HL-60 (cell line): ENCODE data around the gene PARP16.

Experiments
- DNase-seq, 2 experiments: peaks; one replicate each; pipeline ENCODE4 v3.0.0-alpha.2; 2010 to 2020; ENCODE audit warnings: low read depth in 1 of 2, low spot score in 1 of 2
- H3K27ac ChIP-seq: fragments of 250-450 bp; sonication (Bioruptor Pico); replicated peaks from 2 replicates; pipeline ENCODE4 v1.5.1; 2020; ENCODE audit warnings: mild to moderate bottlenecking, moderate library complexity
- H3K27me3 ChIP-seq: fragments of 250-450 bp; sonication (Bioruptor Pico); 2 replicates; pipeline ENCODE4 v1.5.1; 2021; ENCODE audit warnings: mild to moderate bottlenecking, moderate library complexity; ENCODE audit not compliant: insufficient read depth, poor library complexity, severe bottlenecking
- H3K4me3 ChIP-seq: replicated peaks from 2 replicates; pipeline ENCODE4 v1.5.1; 2011; ENCODE audit warnings: mild to moderate bottlenecking, control low read depth, low read length; ENCODE audit not compliant: insufficient read depth
- GABPA ChIP-seq: IDR thresholded peaks from 2 replicates; pipeline ENCODE4 v1.6.1; 2012; ENCODE audit warnings: low read depth
- POLR2AphosphoS5 ChIP-seq: IDR thresholded peaks from 2 replicates; pipeline ENCODE4 v1.6.1; 2012; ENCODE audit warnings: low read depth
- SPI1 ChIP-seq: IDR thresholded peaks from 2 replicates; pipeline ENCODE4 v1.6.1; 2012; ENCODE audit warnings: low read depth, mild to moderate bottlenecking, borderline replicate concordance
- TF ChIP-seq, protein P1 (sequence below): IDR thresholded peaks from one replicate; pipeline ENCODE4 v1.5.1; 2011; ENCODE audit warnings: low read length, control low read depth, inconsistent platforms; ENCODE audit not compliant: insufficient read depth
- TF ChIP-seq, protein P2 (sequence below): IDR thresholded peaks from 2 replicates; pipeline ENCODE4 v1.6.1; 2012; ENCODE audit warnings: low read depth; ENCODE audit not compliant: insufficient replicate concordance

Gene PARP16

DNA sequence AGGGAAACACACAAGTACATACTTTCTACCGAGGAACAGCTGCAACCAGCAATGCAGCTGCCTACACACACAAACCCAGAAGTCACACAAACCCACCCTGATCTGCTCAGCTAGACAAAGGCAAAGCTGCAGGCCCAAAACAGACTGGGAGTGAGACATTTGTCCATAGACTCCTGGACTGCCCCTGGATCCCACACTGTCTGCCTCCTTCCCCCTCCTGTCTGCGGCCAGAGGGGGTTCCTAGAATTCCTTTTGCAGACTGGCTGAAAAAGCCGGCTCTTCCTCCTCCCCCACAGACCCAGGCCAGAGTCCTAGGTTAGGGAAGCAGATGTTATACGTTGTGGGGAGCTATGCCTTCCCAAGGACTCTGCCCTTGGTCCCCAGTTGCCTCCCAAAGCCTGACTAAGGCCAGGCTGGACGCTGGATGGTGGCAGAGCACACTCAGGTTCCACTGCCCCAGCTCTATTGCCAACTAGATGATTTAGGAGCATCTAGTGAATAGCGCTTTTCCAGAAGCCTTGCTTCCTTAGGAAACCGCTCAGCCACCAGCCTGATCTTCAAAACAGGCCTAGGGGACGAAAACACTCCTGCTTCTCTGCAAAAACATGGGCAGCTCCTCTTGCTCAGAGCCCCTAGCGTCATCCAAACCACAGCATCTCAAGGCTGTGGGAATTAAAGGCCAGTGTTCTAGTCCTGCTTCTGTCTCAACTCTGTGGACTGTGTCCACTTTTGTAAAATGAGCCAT, 38.0 kb downstream of the PARP16 start:
- H3K27ac ChIP-seq: no peak overlapping the region
- DNase-seq: no peak
- TF ChIP-seq GABPA: no peak
- TF ChIP-seq POLR2AphosphoS5: no peak
- TF ChIP-seq SPI1: no peak
- TF ChIP-seq, protein P1, sequence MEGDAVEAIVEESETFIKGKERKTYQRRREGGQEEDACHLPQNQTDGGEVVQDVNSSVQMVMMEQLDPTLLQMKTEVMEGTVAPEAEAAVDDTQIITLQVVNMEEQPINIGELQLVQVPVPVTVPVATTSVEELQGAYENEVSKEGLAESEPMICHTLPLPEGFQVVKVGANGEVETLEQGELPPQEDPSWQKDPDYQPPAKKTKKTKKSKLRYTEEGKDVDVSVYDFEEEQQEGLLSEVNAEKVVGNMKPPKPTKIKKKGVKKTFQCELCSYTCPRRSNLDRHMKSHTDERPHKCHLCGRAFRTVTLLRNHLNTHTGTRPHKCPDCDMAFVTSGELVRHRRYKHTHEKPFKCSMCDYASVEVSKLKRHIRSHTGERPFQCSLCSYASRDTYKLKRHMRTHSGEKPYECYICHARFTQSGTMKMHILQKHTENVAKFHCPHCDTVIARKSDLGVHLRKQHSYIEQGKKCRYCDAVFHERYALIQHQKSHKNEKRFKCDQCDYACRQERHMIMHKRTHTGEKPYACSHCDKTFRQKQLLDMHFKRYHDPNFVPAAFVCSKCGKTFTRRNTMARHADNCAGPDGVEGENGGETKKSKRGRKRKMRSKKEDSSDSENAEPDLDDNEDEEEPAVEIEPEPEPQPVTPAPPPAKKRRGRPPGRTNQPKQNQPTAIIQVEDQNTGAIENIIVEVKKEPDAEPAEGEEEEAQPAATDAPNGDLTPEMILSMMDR: no peak
- TF ChIP-seq, protein P2, sequence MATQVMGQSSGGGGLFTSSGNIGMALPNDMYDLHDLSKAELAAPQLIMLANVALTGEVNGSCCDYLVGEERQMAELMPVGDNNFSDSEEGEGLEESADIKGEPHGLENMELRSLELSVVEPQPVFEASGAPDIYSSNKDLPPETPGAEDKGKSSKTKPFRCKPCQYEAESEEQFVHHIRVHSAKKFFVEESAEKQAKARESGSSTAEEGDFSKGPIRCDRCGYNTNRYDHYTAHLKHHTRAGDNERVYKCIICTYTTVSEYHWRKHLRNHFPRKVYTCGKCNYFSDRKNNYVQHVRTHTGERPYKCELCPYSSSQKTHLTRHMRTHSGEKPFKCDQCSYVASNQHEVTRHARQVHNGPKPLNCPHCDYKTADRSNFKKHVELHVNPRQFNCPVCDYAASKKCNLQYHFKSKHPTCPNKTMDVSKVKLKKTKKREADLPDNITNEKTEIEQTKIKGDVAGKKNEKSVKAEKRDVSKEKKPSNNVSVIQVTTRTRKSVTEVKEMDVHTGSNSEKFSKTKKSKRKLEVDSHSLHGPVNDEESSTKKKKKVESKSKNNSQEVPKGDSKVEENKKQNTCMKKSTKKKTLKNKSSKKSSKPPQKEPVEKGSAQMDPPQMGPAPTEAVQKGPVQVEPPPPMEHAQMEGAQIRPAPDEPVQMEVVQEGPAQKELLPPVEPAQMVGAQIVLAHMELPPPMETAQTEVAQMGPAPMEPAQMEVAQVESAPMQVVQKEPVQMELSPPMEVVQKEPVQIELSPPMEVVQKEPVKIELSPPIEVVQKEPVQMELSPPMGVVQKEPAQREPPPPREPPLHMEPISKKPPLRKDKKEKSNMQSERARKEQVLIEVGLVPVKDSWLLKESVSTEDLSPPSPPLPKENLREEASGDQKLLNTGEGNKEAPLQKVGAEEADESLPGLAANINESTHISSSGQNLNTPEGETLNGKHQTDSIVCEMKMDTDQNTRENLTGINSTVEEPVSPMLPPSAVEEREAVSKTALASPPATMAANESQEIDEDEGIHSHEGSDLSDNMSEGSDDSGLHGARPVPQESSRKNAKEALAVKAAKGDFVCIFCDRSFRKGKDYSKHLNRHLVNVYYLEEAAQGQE: no peak
- no peaks in the 10 kb centered on the region for H3K27me3 ChIP-seq
- H3K4me3 ChIP-seq: no peak overlapping the region

DNA sequence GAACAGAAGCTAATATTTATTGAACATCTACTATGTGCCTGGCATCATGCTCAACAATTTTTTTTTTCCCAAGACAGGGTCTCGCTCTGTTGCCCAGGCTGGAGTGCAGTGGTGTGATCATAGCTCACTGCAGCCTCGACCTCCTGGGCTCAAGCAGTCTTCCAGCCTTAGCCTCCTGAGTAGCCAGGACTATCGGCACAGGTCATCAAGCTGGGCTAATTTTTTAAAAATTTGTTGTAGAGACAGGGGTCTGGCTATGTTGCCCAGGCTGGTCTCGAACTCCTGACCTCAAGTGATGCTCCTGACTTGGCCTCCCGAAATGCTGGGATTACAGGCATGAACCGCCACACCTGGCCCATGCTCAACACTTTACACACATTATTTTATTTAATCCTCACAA, 39.7 kb downstream of the PARP16 start:
- no peaks in the 10 kb centered on the region for H3K27me3 ChIP-seq
- DNase-seq: no peak
- TF ChIP-seq SPI1 (no peak), GABPA (no peak), POLR2AphosphoS5 (no peak)
- TF ChIP-seq, protein P2: no peak
- TF ChIP-seq, protein P1: no peak
- no peak overlapping the region for H3K4me3 ChIP-seq
- H3K27ac ChIP-seq: no peak overlapping the region

DNA sequence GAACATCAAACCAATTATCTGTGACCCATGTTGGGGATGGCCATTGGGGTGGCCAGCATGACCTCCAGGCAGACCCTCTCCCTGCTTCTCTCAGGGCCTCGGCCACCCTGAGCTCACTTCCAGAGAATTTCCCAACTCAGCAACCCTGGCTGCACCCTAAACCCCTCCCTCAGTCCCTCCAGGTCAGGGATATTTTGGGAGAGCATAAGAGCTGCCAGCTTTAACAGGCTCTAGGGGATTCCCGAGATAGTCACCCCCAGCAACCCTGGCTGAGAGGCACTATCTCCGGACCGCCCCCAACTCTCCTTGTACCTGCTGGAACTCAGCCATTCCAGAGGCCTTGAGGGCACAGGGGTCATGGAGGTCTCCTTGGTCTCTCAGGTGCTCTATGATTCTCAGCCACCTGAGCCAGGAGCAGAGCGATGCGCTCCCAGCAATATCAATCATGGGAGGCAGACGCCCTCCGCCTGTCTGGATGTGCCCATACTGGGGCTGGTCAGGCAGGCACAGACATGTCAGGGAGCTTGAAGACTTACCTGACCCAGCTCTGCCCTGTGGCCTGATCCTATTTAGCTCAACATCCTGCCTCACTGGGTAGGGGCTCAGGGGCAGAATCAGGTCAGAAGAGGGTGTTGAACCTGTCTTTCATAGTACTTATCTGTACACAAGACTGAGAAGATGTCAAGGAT, 40.5 kb downstream of the PARP16 start:
- TF ChIP-seq POLR2AphosphoS5: no peak
- no peak for TF ChIP-seq GABPA
- no peak for TF ChIP-seq SPI1
- TF ChIP-seq, protein P1: no peak
- TF ChIP-seq, protein P2: no peak
- DNase-seq: no peak
- H3K4me3 ChIP-seq: no peak overlapping the region
- H3K27ac ChIP-seq: no peak overlapping the region
- no peaks in the 10 kb centered on the region for H3K27me3 ChIP-seq
